HG03103 (cell line): ENCODE measurements around the gene MYH3.

ENCODE experiments used
- ATAC-seq: cut with Tn5 transposase; IDR thresholded peaks from one replicate; pipeline ENCODE4 v1.9.1; 2021; ENCODE audit warnings: low read depth; ENCODE audit not compliant: unreplicated experiment

The MYH3 gene

DNA sequence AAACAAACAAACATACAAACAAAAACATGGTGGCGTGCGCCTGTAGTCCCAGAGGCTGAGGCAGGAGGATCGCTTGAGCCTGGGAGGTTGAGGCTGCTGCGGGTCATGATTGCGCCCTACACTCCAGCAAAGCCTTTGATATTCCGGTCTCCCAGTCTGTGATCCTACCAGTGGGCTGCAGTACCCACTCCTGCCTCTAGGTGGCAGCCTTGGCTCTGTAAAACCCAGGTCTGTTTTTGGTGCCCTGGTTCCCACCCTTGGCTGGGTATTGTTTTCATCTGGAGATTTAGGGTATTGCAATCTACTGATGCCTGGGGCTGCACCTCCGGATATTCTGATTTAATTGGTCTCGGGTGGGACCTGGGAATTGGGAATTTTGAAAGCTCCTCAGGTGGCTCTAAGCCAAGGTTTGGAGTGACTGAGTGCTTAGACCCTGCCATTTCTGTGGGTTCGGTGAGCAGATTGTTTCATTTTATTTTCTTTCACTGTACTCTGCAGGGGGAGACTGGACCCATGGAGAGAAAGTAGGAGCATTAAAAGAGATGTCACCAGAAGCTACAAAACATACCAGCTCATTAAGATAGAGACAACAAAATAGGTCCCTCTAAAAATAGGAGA is 40.5 kb downstream of the MYH3 start:
- ATAC-seq = peak; percentile 42

DNA sequence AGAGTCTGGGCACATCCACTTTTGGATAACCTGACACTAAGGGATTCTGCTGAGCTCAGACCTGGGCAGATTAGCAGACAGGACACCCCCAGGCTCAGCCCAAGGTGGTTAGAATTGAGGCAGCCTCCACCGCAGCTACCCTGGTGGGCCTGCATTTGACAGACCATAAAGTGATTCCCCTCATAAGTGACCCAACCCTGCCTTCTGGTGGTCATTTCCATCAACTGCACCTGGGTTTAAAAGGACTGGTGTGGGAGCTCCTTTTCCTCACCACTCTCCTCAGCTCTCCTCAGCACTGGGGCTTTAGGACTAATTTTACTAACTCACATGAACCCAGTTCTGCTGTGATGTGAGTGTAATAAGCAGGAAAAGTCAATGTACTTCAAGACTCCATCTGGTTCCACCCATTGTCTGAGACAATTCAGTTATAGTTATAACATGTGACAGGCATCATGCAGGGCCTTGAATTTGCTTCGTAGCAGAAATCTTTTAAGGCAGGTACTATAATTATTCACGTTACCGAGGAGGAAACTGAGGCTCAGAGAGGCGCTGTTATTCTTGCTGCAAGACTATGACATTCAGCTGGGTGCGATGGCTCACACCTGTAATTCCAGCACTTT is 42.5 kb downstream of the MYH3 start:
- ATAC-seq = no peak

DNA sequence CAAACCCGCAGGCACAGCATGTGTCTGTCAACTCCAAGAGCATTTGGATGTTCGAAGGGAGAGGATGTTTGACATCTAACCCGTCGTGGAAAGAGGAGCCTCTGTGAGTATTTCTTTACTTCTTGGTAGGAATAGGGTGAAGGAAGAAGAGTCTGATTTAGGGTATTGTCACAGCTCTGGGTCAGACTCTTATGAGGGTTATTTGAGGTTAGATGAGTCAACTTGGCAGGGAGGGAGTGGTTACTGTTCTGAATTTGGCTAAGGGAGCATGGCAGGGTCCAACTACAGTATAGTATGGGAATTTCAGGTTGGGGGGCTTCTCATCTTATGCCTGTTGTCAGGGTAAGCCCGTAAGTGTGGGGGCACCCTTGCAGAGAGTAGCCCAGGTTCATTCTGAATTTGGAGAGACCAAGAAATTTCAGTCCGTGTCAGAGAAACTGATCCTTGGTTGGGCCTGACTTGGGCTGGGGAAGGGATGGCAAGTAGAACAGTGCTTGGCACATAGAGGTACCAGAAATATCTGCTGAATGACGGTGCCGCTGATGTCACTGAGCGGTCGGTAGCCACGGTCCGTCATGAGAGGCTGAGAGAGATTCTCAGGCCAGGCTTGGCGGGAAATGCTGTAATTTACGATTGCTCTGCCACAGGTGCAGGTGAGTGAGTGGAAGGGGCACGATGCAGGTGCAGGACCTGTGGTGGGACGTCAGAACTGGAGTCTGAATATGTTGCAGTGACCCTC is 43.2 kb downstream of the MYH3 start:
- ATAC-seq = no peak

DNA sequence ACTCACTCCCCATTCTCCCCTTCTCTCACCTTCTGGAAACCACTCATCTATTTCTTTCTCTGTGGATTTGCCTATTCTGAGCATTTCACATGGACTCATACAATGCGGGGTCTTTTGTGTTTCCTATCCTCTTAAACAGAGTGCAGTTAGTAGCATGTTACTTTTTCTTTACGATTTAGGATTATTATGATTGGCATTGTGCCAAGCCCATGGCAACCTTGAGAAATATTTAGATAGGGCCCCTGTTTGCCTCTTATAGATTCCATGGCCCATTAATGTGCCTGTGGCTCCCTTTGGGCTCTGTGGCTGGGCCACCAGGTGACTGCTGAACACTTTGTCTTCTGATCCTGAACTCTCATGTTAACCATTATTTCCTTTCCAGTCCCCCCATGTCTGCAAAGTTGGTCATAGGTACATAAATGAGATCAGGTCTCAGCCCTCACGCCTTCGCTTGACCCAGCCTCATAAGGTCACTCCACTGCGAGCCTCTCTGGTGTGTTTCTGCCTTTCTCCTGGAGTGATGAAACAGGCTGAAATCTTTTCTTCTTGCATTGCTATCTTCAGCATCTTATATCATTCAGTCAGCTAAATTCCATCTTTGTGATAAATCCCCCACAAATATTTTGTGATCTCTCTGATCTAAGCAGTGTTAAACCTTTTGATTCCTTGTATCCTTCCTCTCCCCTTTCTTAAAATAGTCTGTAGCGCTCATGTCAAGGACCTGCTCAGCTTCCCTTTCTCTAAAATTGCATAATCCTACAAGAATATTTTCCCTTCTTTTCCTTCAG is 44.0 kb downstream of the MYH3 start:
- ATAC-seq = no peak

DNA sequence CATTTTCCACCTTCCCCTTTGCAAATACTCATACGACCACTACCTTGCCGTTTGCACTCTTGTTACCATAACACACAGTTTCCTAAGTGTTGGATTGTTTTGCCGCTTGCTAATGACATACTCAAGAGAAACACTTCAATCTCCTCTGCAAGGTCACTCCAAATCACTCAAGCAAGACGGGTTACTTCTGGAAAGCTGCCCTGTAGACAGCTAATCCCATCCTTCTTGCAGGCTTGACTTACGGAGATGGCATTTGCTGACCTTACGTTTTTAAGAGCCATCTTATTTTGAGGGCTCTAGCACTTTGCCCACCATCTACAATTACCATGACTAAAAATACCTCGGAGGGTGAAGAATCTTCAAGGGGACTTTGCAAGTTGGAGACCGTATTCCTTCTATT is 46.2 kb downstream of the MYH3 start:
- ATAC-seq = no peak

DNA sequence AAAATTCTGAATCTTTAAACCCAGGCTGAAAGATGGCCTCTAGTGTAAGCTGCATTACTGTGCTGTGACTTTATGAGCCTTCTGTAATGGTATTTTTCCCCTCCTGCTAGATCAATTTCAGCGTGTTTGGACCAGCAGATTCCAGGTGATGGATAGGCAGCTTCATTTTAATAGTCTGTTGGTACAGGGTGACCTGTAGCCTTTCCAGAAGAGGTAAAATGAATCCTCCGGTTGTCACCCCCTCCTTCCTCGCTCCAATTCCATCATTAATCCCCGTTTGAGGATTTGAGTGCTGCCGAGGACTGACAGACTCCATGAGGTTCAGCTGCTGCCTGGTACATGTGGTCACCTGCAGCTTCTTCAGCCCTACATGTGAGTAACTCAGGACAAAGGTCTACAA is 48.9 kb downstream of the MYH3 start:
- no peak for ATAC-seq

DNA sequence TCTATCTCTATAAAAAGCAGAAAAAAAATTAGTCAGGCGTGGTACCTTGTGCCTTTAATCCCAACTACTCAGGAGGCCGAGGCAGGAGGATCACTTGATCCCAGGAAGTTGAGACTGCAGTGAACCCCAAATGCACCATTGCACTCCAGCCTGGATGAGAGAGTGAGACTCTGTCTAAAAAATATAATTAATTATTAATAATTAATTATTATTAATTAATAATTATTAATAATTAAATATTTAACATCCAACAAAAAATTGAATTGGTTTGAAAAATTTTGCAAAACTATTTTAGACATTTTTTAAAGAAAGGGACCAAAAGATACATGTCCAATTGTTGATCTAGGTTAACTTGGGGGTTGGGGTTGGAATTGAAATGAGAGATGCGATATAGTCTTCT is 51.0 kb downstream of the MYH3 start:
- no peak for ATAC-seq

DNA sequence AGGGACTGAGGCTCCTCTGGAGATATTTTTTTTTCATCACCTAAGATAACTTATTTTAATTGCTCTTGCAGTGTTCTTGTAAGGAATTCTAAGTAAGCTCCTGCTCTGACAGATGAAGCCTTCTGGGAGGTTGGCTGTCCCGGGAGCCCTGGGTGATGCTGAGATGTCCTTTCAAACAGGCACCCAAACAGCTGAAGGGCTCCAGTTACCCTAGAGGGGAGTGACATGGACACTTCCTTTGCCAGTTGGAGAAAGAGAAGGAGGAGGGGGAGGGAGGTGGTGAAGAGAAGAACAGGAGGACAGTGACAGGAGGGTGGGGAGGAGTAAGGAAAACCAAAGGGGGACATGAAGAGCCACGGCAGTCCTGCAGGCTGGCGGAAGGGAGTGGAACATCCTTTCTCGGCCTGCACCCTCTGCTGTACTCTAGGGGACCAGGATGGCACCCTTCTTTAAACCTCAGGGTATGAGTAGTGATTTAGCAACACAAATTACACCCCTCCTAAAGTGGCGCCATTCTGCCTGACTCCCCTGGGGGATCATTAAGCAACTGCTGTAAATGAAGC is 51.8 kb downstream of the MYH3 start:
- ATAC-seq = no peak

DNA sequence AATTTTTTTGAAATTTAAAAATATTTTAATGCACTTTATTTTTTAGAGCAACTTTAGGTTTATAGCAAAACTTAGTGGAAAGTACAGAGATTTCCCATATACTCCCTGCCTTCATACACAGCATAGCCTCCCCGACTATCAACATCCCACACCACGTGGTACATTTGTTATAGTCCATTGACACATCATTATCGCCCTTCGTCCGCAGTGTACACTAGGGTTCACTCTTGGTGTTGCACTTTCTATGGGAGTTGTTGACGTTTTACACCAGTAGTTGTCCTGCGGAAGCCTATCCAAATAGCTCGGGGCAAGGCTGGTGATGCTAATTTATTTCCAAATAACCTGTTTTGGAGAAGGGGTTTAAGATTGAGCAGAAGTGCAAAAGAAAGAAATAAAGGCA is 52.6 kb downstream of the MYH3 start:
- ATAC-seq = no peak

DNA sequence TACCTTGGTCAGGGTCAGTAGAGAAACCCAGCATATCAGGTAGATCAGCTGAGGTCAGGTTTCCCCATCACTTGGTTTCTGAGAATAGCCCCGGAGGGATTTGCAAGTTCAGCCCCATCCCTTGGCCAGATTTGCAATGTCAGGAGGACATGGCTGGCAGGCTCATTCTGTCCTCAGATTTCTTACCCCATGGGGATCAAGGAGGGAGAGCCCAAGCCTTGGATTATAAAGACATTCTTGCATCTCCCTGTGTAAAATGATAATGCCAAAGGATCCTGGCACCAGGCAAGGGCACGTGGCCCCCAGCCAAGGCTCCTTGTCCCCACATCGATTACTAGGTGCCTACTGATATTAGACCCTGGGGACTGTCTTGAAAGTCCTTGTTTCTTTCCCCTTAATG is 53.2 kb downstream of the MYH3 start:
- no peak for ATAC-seq

DNA sequence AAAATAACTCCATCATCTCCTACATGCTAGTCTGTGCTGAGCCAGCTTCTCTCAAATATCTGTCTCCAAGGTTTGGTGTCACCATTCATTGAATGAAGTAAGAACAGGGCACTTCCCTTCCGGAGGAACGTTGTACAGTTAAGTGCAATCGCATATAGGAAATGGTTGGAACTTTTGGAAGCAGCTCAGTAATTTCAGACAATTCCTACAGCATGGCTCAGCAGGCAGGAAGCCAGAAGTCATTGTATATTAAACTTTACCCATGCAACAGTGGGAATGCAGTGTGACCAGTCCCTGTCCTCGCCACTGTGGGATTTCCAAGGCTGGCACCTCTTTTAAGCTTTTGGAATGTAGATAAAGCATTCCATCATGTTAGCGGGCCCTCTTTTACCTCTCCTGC is 56.5 kb downstream of the MYH3 start:
- no peak for ATAC-seq

DNA sequence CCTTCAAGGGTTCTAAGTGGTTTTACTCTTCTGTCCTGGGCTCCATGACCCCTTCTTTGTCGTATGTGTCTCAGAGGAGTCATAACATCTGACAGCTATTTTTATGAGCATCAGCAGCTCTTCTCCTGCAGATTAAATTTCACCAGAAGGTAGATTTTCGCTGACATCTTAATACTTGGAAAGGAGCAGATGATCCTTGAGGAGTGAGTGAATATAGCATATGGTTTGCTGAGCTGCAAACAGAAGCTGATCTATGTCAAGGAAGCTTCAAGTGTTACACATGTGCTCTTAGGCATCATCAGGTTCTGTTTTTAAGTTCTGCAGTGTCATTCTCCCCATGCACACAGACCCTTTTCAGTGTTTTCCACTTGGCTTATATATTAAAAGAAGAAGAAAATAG is 58.5 kb downstream of the MYH3 start:
- ATAC-seq = no peak

DNA sequence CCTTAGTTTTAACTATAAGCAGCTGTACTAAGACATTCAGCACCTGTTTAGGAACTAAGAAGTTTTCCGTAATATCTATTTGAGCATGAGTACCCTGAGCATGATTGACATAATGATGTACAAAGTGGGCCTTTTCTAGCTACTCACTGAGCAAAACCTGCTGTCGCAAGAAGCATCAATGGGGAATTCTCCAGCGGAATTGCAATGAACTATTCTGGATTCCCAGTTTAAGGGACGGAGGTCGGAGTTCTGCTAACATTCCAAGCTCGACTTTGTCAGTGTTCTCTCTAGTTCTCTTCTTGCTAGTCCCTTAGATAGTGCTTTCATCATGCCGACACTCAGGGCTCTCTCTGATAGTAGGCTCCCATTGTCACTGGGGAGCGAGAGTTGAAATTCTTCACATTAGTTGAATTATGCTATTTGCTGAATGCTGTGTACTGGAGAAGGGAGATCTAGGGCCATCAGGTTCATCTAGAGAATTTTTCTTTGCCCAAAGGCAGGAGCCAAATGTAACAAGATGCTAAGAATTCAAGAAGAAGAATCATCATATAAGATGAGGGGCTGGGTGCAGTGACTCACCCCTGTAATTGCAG is 67.5 kb downstream of the MYH3 start:
- ATAC-seq = no peak

DNA sequence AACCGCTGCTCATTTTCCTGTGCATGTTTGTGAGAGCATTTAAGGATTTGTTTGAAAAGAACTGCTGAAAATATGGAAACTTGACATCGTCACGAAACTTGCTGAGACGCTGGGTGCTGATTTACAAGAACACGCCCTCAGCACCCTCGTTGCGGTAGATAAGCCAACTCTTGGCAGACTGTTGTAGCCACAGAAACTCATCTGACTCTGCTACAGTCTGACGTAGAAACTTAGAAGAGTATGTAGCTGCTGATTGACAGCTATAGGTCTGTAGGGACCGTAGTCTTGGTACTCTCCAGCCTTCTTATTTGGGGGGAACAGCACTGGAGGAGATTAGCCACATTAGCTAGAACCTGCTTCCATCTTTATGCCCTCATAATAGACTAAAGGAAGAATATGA is 71.6 kb downstream of the MYH3 start:
- ATAC-seq = no peak

DNA sequence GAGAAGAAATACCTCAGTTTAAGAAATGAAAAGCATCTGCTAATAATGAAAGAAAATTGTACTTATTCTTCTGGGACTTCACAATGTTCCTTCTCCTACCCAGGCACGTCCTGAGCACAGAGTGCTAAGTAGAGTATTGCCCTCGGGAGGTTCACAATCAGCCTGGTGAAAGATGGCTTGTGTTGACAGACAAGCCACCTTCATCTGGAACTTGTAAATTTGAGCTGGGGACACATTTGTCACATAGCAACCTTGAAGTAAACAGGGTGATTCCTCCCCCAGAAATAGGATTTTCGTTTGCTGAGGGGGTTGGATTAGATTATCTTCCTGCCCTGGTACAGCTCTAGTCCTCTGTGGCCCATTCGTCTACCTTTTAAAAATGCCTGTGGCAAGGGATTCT is 73.3 kb downstream of the MYH3 start:
- no peak for ATAC-seq

DNA sequence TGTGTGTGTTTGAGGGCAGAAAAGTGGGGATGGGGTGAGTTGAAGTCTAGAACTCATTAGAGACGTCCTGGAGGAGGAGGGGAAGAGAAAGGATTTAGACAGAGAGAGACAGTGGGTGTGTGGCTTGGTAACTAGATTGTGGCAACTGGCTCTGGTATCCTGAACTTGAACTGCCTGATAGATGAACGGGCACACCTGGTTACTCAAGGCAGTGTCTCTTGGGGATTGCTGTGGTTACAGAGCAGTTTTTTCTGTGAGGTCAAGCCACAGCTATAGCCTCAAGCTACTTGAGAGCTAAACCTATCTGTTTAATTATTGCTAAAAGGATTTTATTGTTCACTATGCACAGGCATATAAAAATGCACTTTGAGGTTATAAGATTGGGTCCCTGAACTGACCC is 77.8 kb downstream of the MYH3 start:
- ATAC-seq = no peak
